Raji (cell line): ENCODE measurements around the gene TBX5.

Experiments
- POLR2A ChIP-seq: IDR thresholded peaks from 2 replicates; pipeline ENCODE4 v1.6.1; 2011; ENCODE audit warnings: low read depth, low read length, control low read depth; ENCODE audit not compliant: insufficient read depth

Gene TBX5

GRCh38 chr12:114412825-114413749 lies 7.1 kb upstream of the TBX5 start:
- no peak for TF ChIP-seq POLR2A

DNA sequence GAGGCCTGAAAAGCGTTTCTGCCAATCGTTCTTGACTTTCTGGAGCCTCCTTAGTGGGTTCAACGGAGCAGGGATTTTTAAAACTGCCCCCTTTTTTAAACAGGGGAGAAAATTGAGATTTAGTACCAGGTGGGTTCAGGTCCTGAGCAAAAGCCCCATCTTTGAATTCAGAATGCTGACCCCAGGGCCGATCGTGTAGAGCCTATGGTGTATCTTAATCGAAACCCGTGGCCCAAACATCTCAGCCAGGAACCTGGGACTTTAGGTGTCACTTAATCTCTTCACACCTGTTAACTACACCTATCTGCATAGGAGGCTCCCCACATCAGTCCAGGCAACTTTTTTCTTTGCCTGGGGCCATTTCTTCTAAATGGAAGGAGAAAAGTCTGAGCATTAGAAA lies 6.4 kb upstream of the TBX5 start:
- TF ChIP-seq POLR2A = no peak

DNA sequence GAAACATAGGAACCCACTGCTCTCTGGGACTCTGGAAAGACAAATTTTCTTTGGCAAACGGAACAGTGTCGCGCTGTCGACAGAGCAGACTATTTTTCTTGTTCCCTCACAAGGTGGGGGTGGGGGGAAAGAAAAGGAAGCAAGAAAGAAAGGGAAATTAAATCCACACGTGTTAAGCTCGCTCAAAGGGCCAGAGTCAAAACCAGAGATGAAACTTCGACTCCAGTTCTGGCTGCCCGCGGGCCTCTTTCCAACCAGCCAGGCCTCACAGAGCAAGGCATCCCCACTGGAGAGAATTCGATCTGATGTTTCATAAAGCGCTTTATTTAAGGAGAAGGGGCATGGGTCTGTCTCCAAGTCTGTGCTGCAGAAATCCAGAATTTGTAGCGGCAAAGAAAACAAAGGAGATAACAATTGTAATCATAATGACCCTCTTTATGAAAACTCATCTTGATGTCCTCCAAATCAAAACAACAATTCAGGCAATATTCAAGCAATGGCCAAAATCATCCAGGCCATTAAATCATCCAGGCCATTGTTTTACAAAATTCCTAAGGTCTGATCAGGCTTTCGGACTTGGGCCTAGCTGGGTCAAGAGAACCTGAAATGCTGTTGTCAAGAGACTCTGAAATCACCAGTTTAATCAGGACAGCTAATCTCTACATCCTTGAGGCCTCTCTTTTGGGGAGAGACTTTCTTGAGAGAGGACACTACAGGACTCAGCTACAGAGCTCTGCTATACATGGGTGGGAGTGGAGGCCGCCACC lies 5.3 kb upstream of the TBX5 start:
- TF ChIP-seq POLR2A = no peak

DNA sequence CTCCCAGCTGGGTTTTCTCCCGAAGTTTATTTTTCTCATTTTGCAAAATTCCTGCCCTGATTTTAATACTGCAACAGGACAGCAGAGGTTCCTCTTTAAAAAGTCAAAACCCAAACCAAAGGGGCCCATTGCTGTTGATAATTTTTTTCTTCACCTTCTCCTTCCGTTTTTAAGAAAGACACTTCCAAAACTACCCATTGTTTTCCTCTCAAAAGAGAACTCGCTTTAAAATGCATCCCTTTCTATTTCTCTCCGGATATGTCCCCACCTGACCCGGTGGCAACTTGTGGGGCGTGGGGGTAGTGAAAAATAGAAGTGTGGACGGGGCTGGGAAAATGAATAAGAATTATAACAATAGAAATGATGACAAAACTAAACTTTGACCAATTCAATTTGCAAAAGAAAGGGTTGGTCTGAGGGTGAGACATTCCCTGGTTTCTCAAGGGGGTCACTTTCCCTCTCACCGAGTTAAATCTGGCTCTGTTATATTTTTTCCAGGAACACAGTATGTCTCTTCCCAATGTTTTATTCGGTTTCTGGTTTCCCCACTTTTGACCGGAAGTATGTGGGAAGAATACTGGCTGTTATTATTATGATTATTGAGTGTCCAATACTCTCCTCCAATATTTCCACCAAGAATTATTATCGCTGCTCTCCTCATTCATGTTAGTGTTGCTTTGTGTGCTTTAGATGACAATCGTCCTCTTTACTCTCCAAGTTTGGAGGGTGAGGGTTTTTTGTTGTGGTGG lies 4.1 kb upstream of the TBX5 start:
- TF ChIP-seq POLR2A = no peak

- no peak for TF ChIP-seq POLR2A
Observed at GRCh38 chr12:114408886-114409851, 3.2 kb upstream of the TBX5 start.

DNA sequence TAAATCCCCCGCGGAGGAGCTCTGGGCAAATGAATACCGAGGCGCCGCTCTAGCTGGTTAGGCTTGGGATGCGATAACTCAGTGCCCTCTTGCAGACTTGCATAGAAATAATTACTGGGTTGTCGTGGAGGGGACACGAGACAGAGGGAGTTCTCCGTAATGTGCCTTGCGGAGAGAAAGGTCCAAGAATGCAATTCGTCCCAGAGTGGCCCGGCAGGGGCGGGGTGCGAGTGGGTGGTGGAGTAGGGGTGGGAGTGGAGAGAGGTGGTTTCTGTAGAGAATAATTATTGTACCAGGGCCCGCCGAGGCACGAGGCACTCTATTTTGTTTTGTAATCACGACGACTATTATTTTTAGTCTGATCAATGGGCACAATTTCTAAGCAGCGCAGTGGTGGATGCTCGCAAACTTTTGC lies 2.5 kb upstream of the TBX5 start:
- no peak for TF ChIP-seq POLR2A

GRCh38 chr12:114407842-114408411 lies 2.0 kb upstream of the TBX5 start:
- TF ChIP-seq POLR2A = no peak

- no peak for TF ChIP-seq POLR2A
Observed at GRCh38 chr12:114406984-114407841, 1.3 kb upstream of the TBX5 start.

- no peak for TF ChIP-seq POLR2A
Observed at GRCh38 chr12:114406316-114406983, 506 bp upstream of the TBX5 start.

DNA sequence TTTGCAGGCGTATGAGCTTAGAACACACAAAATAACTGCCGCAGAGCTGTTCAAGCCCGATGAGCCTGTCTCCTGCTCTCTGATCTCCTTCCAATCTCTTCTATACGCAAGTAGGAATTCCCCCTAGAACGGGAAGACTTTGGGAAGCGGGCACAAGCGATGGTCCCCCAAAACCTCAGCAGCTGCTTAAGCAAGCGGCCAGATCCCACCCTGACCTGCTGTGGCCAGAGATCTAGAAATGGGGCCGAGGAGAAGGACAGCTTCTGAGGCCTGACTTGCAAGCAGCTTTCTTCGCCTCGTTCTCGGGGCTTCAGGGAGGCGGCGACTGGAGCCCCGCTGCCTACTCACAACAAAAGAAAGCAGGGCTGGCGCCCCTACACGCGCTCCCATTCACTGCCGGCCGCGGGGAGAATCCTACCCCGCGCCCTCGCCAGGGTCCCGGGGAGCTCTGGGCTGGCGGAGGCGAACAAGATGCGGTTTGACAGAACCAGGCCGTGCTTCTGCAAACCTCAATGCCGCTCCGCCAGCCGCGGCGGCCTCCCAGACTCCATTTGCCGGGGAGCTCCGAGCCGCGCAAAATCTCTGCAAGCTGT lies 922 bp downstream of the TBX5 start:
- TF ChIP-seq POLR2A = no peak

- no peak for TF ChIP-seq POLR2A
Observed at GRCh38 chr12:114404083-114404925, 1.6 kb downstream of the TBX5 start.
